LNCaP clone FGC (cell line): ENCODE measurements around the gene NEDD4L.

Experiments used
- DNase-seq: peaks from one replicate; pipeline ENCODE4 v3.0.0-alpha.2; 2011; ENCODE audit warnings: low read depth
- H3K4me3 ChIP-seq: 2 replicates; pipeline ENCODE4 v1.5.1; 2011; ENCODE audit warnings: mild to moderate bottlenecking, low read depth, low read length, control low read depth
- TF ChIP-seq, protein P1 (sequence below): IDR thresholded peaks from 2 replicates; pipeline ENCODE4 v1.5.1; 2012; ENCODE audit warnings: mild to moderate bottlenecking; ENCODE audit not compliant: control insufficient read depth, insufficient read depth; ENCODE audit errors: extremely low read depth

NEDD4L gene

DNA sequence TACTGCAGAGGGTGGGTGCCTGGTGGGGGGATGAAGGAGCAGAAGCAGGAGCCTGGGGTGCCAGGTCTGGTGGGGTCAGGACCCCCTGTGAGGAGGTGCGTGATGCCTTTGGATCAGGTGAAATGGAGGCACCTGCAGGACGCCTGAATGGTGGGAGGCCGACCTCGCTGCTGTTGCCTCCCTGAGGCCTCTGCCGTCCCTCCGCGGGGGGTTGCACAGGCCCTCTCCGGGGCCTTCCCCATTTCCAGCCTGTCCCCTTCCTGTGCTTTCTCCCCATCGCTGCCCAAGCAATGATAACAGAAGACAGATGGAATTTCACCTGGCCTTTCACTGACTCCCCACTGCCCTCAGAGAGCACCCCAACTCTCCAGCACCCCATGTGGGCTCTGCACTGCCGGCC lies 325.6 kb downstream of the NEDD4L start:
- no peak overlapping the region for H3K4me3 ChIP-seq
- DNase-seq = no peak
- TF ChIP-seq, protein P1, sequence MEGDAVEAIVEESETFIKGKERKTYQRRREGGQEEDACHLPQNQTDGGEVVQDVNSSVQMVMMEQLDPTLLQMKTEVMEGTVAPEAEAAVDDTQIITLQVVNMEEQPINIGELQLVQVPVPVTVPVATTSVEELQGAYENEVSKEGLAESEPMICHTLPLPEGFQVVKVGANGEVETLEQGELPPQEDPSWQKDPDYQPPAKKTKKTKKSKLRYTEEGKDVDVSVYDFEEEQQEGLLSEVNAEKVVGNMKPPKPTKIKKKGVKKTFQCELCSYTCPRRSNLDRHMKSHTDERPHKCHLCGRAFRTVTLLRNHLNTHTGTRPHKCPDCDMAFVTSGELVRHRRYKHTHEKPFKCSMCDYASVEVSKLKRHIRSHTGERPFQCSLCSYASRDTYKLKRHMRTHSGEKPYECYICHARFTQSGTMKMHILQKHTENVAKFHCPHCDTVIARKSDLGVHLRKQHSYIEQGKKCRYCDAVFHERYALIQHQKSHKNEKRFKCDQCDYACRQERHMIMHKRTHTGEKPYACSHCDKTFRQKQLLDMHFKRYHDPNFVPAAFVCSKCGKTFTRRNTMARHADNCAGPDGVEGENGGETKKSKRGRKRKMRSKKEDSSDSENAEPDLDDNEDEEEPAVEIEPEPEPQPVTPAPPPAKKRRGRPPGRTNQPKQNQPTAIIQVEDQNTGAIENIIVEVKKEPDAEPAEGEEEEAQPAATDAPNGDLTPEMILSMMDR = no peak

DNA sequence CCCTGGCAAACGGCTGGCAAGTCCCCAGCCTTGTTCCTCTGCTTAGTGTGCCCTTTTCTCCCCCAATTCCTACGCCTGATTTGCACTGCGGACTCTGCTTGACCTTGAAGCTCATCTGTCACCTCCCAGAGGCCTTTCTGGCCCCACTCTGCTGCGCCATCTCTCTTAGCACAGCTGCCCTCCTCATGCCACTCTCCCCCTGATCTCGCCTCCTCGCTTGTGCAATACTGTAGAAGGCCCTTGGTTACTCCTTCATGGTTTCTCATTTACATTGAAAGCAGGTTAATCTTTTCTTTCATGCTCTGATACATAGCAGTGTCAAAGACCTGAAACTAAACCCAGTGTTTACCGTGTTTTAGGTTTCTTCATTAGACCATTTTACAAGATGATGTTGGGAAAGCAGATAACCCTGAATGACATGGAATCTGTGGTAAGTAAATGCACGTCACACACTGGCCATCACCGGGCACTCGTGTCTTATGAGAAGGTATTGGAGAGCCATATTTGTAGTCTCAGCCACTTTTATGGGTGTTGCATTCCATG lies 326.1 kb downstream of the NEDD4L start:
- TF ChIP-seq, protein P1 = no peak
- no peak overlapping the region for H3K4me3 ChIP-seq
- no peak for DNase-seq

GRCh38 chr18:58370612-58371011 lies 326.6 kb downstream of the NEDD4L start:
- DNase-seq = no peak
- no peak overlapping the region for H3K4me3 ChIP-seq
- TF ChIP-seq, protein P1 = no peak

- H3K4me3 ChIP-seq = no peak overlapping the region
- TF ChIP-seq, protein P1 = no peak
- no peak for DNase-seq
Measured at GRCh38 chr18:58373481-58373880, 329.5 kb downstream of the NEDD4L start.

DNA sequence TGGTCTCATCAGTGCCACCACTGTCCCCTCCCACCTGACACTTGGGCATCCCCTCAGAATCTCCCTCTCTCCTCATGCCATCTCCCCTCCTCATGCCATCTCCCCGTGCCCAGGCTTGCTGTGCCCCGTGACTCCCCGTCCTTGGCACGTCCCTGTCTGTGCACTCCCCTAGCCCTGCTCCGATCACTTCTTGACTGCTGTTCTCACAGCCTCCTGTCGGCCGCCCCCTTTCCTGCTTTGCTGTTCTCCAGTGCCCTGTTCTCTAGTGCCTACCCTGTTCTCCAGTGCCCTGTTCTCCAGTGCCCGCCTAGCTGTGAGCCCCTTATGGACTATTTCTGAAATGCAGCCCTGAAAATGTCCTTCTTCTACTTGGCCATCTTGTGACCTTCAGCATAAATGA lies 331.0 kb downstream of the NEDD4L start:
- no peak overlapping the region for H3K4me3 ChIP-seq
- no peak for DNase-seq
- TF ChIP-seq, protein P1 = no peak

DNA sequence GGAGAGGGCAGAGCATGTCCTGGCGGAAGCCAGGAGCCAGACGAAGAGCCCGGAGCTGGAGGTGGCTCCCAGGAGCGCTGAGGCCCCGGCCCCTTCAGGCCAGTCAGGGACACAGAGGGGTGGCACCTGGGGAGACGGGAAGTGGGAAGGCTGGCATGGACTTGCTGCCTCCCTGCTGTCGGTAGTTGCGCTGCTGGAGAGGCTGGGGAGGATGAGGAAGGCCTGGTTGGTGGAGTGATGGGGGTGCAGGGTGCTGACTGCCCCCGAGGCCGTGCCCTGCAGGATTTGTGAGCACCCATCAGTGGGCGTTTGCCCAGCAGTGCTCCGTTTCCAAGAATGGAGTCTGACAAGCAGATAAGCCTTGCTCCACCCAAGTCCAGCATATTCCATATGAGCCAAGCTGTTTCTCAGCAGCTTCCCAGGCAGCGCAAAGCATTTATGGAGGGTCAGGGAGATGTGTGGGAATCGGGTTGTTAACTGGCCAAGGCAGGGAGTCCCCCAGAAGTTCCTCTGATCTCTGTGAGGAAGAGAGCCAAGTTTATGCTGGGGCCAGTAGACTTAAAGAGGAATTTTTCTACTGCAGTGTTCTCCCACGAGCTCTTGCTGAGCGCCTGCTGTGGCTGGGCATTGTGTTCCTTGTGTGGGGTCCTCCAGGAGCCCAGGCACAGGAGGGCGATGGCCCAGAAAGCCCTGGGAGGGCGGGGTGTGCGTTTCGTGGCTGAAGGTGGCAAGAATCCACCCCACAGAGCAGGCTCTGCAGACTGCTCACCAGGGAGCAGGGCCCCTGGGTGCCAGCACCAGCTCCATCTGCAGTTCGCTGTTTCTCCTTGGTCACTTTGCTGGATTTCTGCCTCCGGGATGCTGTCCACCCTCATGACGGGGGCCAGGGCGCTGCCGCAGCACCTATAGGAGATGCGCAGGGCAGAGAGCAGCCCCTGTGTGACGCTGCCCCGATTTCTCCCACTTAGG lies 334.7 kb downstream of the NEDD4L start:
- TF ChIP-seq, protein P1 = no peak
- H3K4me3 ChIP-seq = no peak overlapping the region
- DNase-seq = no peak
